RWPE2 (cell line): ENCODE results near the gene PIP4K2A.

Experiments used
- ATAC-seq: fragments of 200-7000 bp; cut with Tn5 transposase; 3 replicates; pipeline ENCODE4 v1.9.1; 2021; ENCODE audit warnings: low read depth
- DNase-seq: peaks from one replicate; pipeline ENCODE4 v3.0.0-alpha.2; 2020; ENCODE audit warnings: low spot score
- H3K27ac ChIP-seq: fragments of 450-650 bp; 2 replicates; pipeline ENCODE4 v1.5.1; 2017; ENCODE audit warnings: mild to moderate bottlenecking; ENCODE audit not compliant: poor library complexity, severe bottlenecking
- H3K27me3 ChIP-seq: fragments of 250-450 bp; sonication (Bioruptor Pico); 2 replicates; pipeline ENCODE4 v1.5.1; 2021; ENCODE audit warnings: mild to moderate bottlenecking, moderate library complexity; ENCODE audit not compliant: insufficient read depth, poor library complexity, severe bottlenecking
- H3K36me3 ChIP-seq: fragments of 250-450 bp; sonication (Bioruptor Pico); 2 replicates; pipeline ENCODE4 v1.5.1; 2020; ENCODE audit warnings: low read depth, mild to moderate bottlenecking, moderate library complexity
- H3K4me1 ChIP-seq: fragments of 250-450 bp; sonication (Bioruptor Pico); 2 replicates; pipeline ENCODE4 v1.5.1; 2021; ENCODE audit warnings: mild to moderate bottlenecking, moderate library complexity; ENCODE audit not compliant: insufficient read depth, poor library complexity, severe bottlenecking
- H3K4me3 ChIP-seq: fragments of 250-450 bp; sonication (Bioruptor Pico); 2 replicates; pipeline ENCODE4 v1.5.1; 2021; ENCODE audit warnings: mild to moderate bottlenecking, moderate library complexity; ENCODE audit not compliant: severe bottlenecking
- H3K9me3 ChIP-seq: fragments of 250-450 bp; sonication (Bioruptor Pico); 2 replicates; pipeline ENCODE4 v1.5.1; 2021; ENCODE audit warnings: mild to moderate bottlenecking, moderate library complexity; ENCODE audit not compliant: severe bottlenecking
- TF ChIP-seq, protein P1 (sequence below): fragments of 450-650 bp; IDR thresholded peaks from one replicate; pipeline ENCODE4 v1.5.1; 2017; ENCODE audit warnings: mild to moderate bottlenecking, moderate library complexity; ENCODE audit not compliant: poor library complexity, severe bottlenecking

Gene PIP4K2A

DNA sequence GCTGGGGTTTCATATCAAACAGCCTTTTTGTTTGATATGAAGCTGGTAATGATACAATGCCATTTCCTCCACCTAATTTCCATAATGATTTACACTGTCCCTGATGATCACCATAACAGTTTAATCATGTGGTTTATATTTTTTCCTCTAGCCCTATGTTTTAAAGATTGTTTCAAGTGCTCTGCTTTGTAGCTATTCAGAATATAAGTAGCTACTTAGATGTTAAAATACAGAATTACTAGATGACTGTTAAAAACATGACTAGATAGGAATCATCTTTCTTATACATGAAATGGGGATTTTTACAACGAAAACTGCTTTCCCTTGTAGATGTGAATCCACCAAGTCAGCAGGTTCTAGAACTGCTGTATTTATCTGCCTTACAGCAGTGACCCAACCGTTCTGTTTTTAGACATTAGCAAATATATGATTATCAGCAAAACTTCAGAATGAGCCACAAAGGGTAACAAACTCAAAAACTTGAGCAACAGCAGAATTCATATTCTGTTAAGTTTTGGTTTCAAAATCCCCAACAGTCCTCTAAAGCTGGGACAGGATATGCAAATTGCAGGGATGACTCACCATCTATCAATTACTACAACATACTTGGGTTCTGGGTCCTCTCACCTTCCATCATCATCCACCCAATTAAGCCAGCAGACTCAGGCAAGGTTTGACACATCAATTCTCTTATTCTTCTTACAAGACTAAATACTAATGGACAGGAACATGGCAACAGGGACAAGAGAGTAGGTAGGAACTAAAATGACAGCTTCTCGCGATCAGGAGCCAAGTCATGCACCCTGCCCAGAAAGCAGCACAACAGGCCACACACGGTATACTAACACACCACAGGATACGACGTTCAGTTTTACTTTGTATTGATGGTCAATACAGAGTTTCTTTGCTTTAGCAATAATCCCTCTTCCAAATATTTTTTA is 83.9 kb downstream of the PIP4K2A start:
- Histone ChIP-seq H3K27me3 (no peaks in the 10 kb centered on the region), H3K36me3 (no peaks in the 10 kb centered on the region), H3K27ac (no peak overlapping the region), H3K4me1 (peaks cover 11% of the 10 kb centered on the region), H3K9me3 (no peaks in the 10 kb centered on the region), H3K4me3 (no peak overlapping the region)
- ATAC-seq (peak; percentile 54; the same call in 1 of the 3 replicates), DNase-seq (no peak)
- TF ChIP-seq, protein P1, sequence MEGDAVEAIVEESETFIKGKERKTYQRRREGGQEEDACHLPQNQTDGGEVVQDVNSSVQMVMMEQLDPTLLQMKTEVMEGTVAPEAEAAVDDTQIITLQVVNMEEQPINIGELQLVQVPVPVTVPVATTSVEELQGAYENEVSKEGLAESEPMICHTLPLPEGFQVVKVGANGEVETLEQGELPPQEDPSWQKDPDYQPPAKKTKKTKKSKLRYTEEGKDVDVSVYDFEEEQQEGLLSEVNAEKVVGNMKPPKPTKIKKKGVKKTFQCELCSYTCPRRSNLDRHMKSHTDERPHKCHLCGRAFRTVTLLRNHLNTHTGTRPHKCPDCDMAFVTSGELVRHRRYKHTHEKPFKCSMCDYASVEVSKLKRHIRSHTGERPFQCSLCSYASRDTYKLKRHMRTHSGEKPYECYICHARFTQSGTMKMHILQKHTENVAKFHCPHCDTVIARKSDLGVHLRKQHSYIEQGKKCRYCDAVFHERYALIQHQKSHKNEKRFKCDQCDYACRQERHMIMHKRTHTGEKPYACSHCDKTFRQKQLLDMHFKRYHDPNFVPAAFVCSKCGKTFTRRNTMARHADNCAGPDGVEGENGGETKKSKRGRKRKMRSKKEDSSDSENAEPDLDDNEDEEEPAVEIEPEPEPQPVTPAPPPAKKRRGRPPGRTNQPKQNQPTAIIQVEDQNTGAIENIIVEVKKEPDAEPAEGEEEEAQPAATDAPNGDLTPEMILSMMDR, result no peak

DNA sequence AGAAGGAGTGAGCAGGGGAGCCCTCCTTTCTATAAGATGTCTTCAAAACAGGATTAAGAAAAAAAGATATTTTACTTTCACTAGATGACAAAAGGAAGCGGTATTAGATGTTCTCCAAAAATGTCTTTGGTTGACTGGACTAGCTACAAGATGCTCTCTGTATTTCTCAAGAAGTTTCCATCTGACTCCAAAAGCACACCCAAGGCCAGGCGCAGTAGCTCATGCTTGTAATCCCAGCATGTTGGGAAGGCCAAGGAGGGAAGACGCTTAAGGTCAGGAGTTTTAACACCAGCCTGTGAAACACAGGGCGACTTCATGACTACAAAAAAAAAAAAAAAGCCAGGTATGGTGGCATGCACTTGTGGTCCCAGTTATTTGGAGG is 84.5 kb downstream of the PIP4K2A start:
- Histone ChIP-seq H3K36me3 (no peaks in the 10 kb centered on the region), H3K27me3 (no peaks in the 10 kb centered on the region), H3K9me3 (no peaks in the 10 kb centered on the region), H3K4me3 (no peak overlapping the region), H3K4me1 (peaks cover 12% of the 10 kb centered on the region), H3K27ac (no peak overlapping the region)
- DNase-seq (no peak), ATAC-seq (no peak)
- TF ChIP-seq, protein P1, result no peak

DNA sequence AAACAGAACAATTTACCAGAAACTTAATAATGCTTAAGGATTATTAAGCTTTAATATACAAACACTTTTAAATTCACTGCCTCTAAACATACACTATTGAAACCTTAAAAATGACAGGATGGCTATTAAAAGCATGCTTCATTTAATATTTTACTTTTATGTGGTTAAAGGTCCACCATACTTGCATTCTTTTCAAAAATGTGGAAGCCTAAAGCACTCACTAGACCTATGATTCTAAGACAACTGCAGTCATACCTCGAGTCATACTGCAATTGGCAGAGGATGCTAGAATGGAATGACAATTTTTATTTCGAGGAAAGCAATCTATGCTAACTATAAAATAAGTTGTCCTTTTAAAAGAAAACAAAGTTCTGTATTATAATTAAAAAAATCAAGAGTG is 85.3 kb downstream of the PIP4K2A start:
- no peaks in the 10 kb centered on the region for H3K9me3 ChIP-seq
- no peaks in the 10 kb centered on the region for H3K27me3 ChIP-seq
- TF ChIP-seq, protein P1, result no peak
- H3K4me1 ChIP-seq, result peaks cover 19% of the 10 kb centered on the region
- H3K4me3 ChIP-seq, result no peak overlapping the region
- ATAC-seq, result no peak
- no peaks in the 10 kb centered on the region for H3K36me3 ChIP-seq
- DNase-seq, result no peak
- no peak overlapping the region for H3K27ac ChIP-seq

DNA sequence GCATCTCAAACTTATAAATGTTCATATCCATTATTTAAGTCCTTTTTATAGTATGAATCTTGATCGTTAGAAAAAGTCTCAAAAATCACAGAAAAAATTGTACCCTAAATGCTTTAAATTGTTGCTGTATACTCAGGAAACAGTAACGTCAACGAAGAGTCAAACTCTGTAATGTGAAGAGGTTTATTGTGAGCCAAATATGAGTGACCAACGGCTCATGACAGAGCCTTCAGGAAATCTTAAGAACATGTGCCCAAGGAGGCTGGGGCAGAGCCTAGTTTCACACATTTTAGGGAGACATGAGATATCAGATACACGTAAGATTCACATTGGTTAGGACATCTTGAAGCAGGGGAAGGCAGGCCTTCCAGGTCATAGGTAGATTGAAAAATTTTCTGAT is 86.1 kb downstream of the PIP4K2A start:
- Histone ChIP-seq H3K4me1 (peaks cover 27% of the 10 kb centered on the region), H3K4me3 (no peak overlapping the region), H3K36me3 (no peaks in the 10 kb centered on the region), H3K9me3 (no peaks in the 10 kb centered on the region), H3K27ac (no peak overlapping the region), H3K27me3 (no peaks in the 10 kb centered on the region)
- TF ChIP-seq, protein P1, result no peak
- ATAC-seq, result no peak
- no peak for DNase-seq

DNA sequence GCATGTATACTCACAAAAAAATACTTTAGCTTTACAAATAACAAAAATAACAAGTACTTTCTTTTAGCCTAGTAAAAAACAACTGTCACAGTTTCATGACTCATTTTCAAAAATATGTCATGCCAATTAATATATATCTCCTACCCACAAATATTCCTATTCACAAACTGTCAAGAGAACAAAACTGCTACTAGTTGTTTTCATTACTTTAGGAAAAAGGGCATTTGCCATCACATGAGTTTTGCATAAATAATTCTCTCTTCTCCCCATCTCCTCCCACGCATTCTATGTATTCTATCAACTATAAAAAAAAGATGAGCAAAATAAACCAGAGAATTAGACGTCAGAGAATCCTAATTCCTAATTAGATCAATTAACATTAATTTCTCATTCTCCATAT is 87.6 kb downstream of the PIP4K2A start:
- H3K4me3 ChIP-seq, result no peak overlapping the region
- no peak for DNase-seq
- no peak overlapping the region for H3K27ac ChIP-seq
- no peaks in the 10 kb centered on the region for H3K9me3 ChIP-seq
- H3K4me1 ChIP-seq, result peaks cover 27% of the 10 kb centered on the region
- TF ChIP-seq, protein P1, result no peak
- H3K27me3 ChIP-seq, result no peaks in the 10 kb centered on the region
- H3K36me3 ChIP-seq, result no peaks in the 10 kb centered on the region
- no peak for ATAC-seq
